HG02840 (cell line): ENCODE results near the gene MAFG.

ENCODE experiments used
- ATAC-seq: cut with Tn5 transposase; IDR thresholded peaks from one replicate; pipeline ENCODE4 v1.9.1; 2021; ENCODE audit warnings: mild to moderate bottlenecking, moderate library complexity, moderate number of reproducible peaks; ENCODE audit not compliant: unreplicated experiment, low FRiP score

MAFG gene

DNA sequence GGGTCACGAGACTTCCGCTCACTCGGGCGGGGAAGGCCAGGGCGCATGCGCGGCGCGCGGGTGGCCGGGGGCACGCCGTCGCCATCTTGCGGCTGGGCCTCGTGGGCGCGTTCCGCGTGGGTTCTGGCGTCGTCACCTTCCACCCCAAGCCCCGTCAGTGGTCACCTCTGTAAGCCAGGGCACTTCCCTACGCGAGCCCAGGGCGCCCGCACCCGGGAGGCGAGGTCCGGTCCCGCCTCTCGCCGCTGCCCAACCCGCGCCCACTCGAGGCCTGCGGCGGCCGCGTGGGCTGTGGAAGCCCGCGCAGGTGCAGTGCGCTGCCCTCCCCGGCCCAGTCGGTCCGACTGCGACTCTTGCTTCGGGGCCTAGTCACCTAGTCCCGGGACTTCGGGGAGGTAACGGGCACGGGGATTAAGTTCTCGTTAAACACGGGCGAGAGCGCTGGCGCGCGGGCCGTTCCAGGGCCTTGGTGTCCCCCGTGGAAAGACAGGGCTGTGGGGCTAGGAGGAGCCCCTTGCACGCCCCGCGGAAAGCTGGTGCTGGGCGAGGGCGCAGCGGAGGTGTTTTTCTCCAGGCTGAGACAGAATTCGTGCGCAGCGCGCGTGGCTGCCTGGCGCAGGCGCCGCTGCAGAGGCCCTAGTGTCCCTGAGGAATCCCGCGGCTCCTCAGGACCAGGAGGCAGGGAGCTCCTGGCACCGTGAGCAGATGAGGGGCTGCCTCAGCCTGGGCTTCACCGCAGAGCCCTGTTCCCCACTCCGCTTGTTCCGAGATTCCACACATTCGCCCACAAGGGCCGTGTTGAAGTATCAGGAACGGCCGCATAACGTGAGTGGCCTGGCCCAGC lies 55.9 kb downstream of the MAFG start:
- peak; percentile 62 for ATAC-seq

GRCh38 chr17:81870981-81871386 lies 56.6 kb downstream of the MAFG start, which contains the start of gene ARHGDIA:
Gene ARHGDIA, minus strand, starts transcription at chr17:81871337. Its CDS starts 1,407 bp downstream, at chr17:81869930.
- ATAC-seq = peak; percentile 21

DNA sequence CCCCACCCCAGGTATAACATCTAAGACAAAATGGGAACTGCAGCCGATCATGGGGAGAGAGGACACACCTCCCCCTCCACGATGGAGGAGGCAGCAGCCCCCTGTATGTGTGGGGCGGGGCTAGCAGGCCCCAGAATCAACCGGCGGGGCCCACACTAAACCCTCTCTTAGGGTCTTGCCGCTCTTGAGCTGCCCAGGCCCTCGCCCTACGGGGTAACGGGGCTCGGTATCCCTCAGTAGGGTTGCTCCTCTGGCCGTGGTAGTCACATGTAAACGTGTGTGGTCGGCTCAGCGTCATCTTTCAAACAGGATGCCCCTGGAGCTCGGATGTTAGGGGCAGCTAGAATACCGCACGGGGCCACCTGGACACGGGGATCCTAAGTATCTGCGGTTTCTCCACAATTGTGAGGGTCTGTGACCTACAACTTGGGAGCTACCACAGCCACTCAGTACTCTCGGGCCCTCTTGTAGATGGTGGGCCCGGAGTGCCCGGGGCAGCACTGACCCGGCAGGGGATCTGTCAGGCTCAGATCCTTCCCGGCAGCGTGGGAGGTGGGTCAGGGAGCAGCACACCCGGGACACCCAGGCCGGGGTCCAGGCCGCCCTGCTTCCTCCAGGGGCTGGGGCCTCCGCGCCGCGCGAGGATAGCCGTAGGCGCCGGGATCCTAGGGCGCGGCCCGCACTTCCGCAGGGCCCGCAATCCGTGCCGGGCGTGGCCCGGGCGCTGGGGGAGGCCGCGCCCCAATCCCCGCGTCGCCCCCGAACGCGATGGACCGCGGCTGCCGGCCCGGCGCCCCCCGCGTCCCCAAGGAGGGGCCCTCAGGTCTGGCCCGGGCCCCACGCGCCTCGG lies 57.2 kb downstream of the MAFG start:
- peak; percentile 12 for ATAC-seq

DNA sequence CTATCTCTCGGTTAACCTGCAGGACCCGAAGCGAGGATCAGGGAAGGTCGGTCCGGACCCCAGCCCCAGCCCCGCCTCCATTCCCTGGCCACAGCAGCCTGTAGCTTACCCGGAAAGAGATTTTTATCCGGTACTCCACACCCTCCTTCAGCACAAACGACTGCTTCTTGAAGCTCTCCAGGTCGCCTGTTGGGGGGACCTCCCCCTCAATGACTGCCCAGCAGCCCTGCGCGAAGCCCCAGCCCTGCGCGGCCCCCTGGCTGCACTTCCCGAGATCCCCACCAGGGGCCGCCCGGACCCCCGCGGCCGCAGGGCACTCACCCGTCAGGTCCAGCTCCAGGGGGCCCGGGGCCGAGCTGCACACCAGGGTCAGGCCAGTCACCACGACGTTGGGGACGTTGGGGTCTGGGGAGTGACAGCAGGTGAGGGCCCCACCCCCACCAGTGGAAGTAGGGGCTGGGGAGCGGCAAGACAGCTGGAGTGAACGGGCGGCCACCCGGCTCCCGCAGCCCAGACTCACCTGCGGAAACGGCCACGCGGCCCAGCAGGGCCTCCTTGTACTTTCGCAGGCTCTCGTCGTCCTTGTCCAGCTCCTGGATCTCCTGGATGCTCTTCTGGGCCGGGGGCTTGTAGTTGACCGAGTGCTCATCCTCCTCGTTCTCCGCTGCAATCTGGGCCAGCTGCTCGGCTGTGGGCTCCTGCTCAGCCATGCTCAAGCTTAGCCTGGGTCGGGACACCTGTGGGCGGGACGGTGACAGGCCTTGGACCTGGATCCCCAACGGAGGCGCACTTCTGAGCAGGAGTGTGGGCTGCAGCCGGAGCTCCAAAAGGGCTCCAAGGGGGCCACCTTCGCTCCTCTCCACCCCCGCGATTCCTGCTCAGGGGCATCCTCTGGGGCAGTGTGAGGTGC lies 58.1 kb downstream of the MAFG start:
- ATAC-seq = no peak

GRCh38 chr17:81868674-81869220 lies 58.8 kb downstream of the MAFG start:
- ATAC-seq = no peak
